Liver (tissue), 9 donors: Measurements from ENCODE around the gene VSX2. TPM values are rescaled to one million over a fixed set of nuclear protein-coding genes. Genes with fewer than 3 reads are reported as not detected.

Experiments used
- DNase-seq: peaks from one replicate; pipeline ENCODE4 v3.0.0-alpha.2; 2017; ENCODE audit warnings: low spot score
- H3K27ac ChIP-seq, 2 donors: one replicate each; pipeline ENCODE4 v1.7.0; 2013; ENCODE audit warnings: inconsistent platforms in 2 of 2, low read length in 2 of 2, control low read depth in 1 of 2, low read depth in 1 of 2, mild to moderate bottlenecking in 1 of 2
- H3K27me3 ChIP-seq, 4 donors: one replicate each; pipeline versions ENCODE4 v1.6.1 to v1.7.0; 2013; ENCODE audit warnings: low read length in 3 of 4, inconsistent platforms in 1 of 4, mild to moderate bottlenecking in 1 of 4, moderate library complexity in 1 of 4; ENCODE audit not compliant: control insufficient read depth in 4 of 4, insufficient read depth in 4 of 4
- H3K36me3 ChIP-seq, 4 donors: one replicate each; pipeline versions ENCODE4 v1.6.1 to v1.7.0; 2013; ENCODE audit warnings: low read length in 3 of 4, mild to moderate bottlenecking in 3 of 4, low read depth in 1 of 4, moderate library complexity in 1 of 4; ENCODE audit not compliant: control insufficient read depth in 4 of 4, insufficient read depth in 3 of 4
- H3K4me1 ChIP-seq, 4 donors: one replicate each; pipeline versions ENCODE4 v1.6.1 to v1.7.0; 2013; ENCODE audit warnings: low read length in 3 of 4, mild to moderate bottlenecking in 3 of 4, moderate library complexity in 1 of 4; ENCODE audit not compliant: control insufficient read depth in 4 of 4, insufficient read depth in 4 of 4
- H3K4me3 ChIP-seq, 3 donors: one replicate each; pipeline versions ENCODE4 v1.6.1 to v1.7.0; 2013; ENCODE audit warnings: low read length in 3 of 3, control low read depth in 1 of 3, low read depth in 1 of 3, mild to moderate bottlenecking in 1 of 3
- H3K9ac ChIP-seq, 2 donors: one replicate each; pipeline ENCODE4 v1.7.0; 2013; ENCODE audit warnings: low read length in 2 of 2, mild to moderate bottlenecking in 2 of 2, moderate library complexity in 2 of 2, control low read depth in 1 of 2, low read depth in 1 of 2
- H3K9me3 ChIP-seq, 4 donors: one replicate each; pipeline versions ENCODE4 v1.6.1 to v1.7.0; 2013; ENCODE audit warnings: low read length in 3 of 4; ENCODE audit not compliant: control insufficient read depth in 4 of 4
- ATF3 ChIP-seq: IDR thresholded peaks from 2 replicates; pipeline ENCODE4 v1.6.1; 2016; ENCODE audit warnings: antibody characterized with exemption
- EGR1 ChIP-seq, 2 donors: IDR thresholded peaks; 2 replicates each; pipeline ENCODE4 v1.6.1; 2016 to 2018; ENCODE audit warnings: antibody characterized with exemption in 2 of 2, low read depth in 2 of 2
- FOXA2 ChIP-seq: IDR thresholded peaks from 2 replicates; pipeline ENCODE4 v1.6.1; 2016; ENCODE audit warnings: antibody characterized with exemption
- GABPA ChIP-seq, 2 donors: IDR thresholded peaks in 1 of 2; conservative IDR thresholded peaks in 1 of 2; 2 replicates each; pipeline ENCODE4 v1.6.1; 2016; ENCODE audit warnings: antibody characterized with exemption in 2 of 2, mild to moderate bottlenecking in 1 of 2, moderate library complexity in 1 of 2
- HNF4A ChIP-seq, 2 donors: conservative IDR thresholded peaks; 2 replicates each; pipeline ENCODE4 v1.6.1; 2016; ENCODE audit warnings: antibody characterized with exemption in 2 of 2, mild to moderate bottlenecking in 2 of 2
- HNF4G ChIP-seq: IDR thresholded peaks from 2 replicates; pipeline ENCODE4 v1.6.1; 2016; ENCODE audit warnings: antibody characterized with exemption
- JUND ChIP-seq, 2 donors: IDR thresholded peaks; 2 replicates each; pipeline ENCODE4 v1.6.1; 2016; ENCODE audit warnings: antibody characterized with exemption in 2 of 2
- MAX ChIP-seq: IDR thresholded peaks from 2 replicates; pipeline ENCODE4 v1.6.1; 2016; ENCODE audit warnings: antibody characterized with exemption
- NR2F2 ChIP-seq: IDR thresholded peaks from 2 replicates; pipeline ENCODE4 v1.6.1; 2016; ENCODE audit warnings: antibody characterized with exemption
- RAD21 ChIP-seq, 2 donors: IDR thresholded peaks; 2 replicates each; pipeline ENCODE4 v1.6.1; 2016; ENCODE audit warnings: antibody characterized with exemption in 2 of 2, mild to moderate bottlenecking in 2 of 2
- REST ChIP-seq: IDR thresholded peaks from 2 replicates; pipeline ENCODE4 v1.6.1; 2016; ENCODE audit warnings: antibody characterized with exemption, mild to moderate bottlenecking
- RXRA ChIP-seq, 2 donors: IDR thresholded peaks; 2 replicates each; pipeline ENCODE4 v1.6.1; 2017 to 2018; ENCODE audit warnings: antibody characterized with exemption in 2 of 2, mild to moderate bottlenecking in 1 of 2
- SP1 ChIP-seq: IDR thresholded peaks from 2 replicates; pipeline ENCODE4 v1.6.1; 2018; ENCODE audit warnings: antibody characterized with exemption, mild to moderate bottlenecking
- TAF1 ChIP-seq: conservative IDR thresholded peaks from 2 replicates; pipeline ENCODE4 v1.6.1; 2016; ENCODE audit warnings: antibody characterized with exemption, mild to moderate bottlenecking
- YY1 ChIP-seq: IDR thresholded peaks from 2 replicates; pipeline ENCODE4 v1.6.1; 2016; ENCODE audit warnings: antibody characterized with exemption, mild to moderate bottlenecking
- ZBTB33 ChIP-seq: IDR thresholded peaks from 2 replicates; pipeline ENCODE4 v1.6.1; 2016; ENCODE audit warnings: antibody characterized with exemption
- WGBS: extraction: QIAGEN DNeasy Blood & Tissue Kit; methylation state at CpG from one replicate; pipeline ENCODE4 v1.1.7; 2013; 5-methylcytosine and 5-hydroxymethylcytosine counted together
- polyA plus RNA-seq, 2 donors: library from polyadenylated mRNA; stranded (reverse) in 1 of 2; unstranded in 1 of 2; fragments of 200-250 nt in 1 of 2; fragments of >200 nt in 1 of 2; fragmentation: Nextera tagmentation in 1 of 2; extraction: Ambion mirVana in 1 of 2; gene quantifications; one replicate each; pipeline versions ENCODE4 v1.2.1 to v1.2.3, GENCODE V29; 2013 to 2015
- total RNA-seq, 2 donors: library from RNA; depleted of rRNA; stranded (reverse); fragments of >200 nt; gene quantifications; one replicate each; pipeline ENCODE4 v1.2.3, GENCODE V29; 2014
- donor health status: healthy.
- donor health status: healthy.
- donor health status: healthy.
- donor health status: healthy.
- donor health status: healthy.

VSX2 gene
- total and polyA plus RNA-seq, 4 donors = not detected

DNA sequence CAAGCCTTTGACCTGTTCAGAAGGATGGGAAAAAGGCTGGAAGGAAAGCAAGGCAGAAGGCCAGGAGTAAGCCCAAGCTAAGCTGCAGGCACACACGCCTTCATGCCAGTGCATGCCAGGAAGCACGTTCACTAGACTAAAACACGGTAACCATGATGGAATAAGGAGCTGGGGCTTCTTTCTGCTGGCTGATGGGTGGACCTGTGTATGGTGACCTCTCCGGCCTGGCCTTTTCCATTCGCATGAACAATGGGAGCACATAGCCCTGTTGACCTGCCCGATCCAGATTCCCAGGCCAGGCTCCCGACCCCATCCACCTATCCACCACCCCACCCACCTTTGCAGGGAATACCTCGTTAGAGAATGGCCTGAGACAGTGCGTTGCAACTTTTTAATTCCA lies 22.8 kb downstream of the VSX2 start:
- 95% methylated on average over 9 of the region's 9 CpGs for whole genome bisulfite sequencing
- H3K4me3 ChIP-seq = no peak overlapping the region
- no peaks in the 10 kb centered on the region for H3K36me3 ChIP-seq
- DNase-seq = no peak
- no peaks in the 10 kb centered on the region for H3K27me3 ChIP-seq
- no peak overlapping the region for H3K9ac ChIP-seq
- no peaks in the 10 kb centered on the region for H3K9me3 ChIP-seq
- TF ChIP-seq HNF4A (conservative IDR thresholded peaks at IDR 0.05) = no peak
- no peak overlapping the region for H3K27ac ChIP-seq
- peaks cover 0 to 10% (median 3%) of the 10 kb centered on the region in 4 donors for H3K4me1 ChIP-seq

GRCh38 chr14:74263181-74263580 lies 23.9 kb downstream of the VSX2 start:
- H3K4me1 ChIP-seq = peaks cover 0 to 3% (median 0%) of the 10 kb centered on the region in 4 donors

GRCh38 chr14:74263921-74264320 lies 24.7 kb downstream of the VSX2 start:
- no peak overlapping the region for H3K9ac ChIP-seq
- DNase-seq = no peak
- H3K9me3 ChIP-seq = no peaks in the 10 kb centered on the region
- no peaks in the 10 kb centered on the region for H3K27me3 ChIP-seq
- 71% methylated on average over 5 of the region's 5 CpGs for WGBS
- TF ChIP-seq HNF4A (conservative IDR thresholded peaks at IDR 0.05) = no peak
- no peak overlapping the region for H3K27ac ChIP-seq
- no peaks in the 10 kb centered on the region for H3K36me3 ChIP-seq
- H3K4me1 ChIP-seq = no peaks in the 10 kb centered on the region
- no peak overlapping the region for H3K4me3 ChIP-seq

More at GRCh38 chr14:74263181-74263580, 23.9 kb downstream of the VSX2 start:
- DNase-seq = no peak
- H3K4me3 ChIP-seq = no peak overlapping the region
- no peaks in the 10 kb centered on the region for H3K36me3 ChIP-seq
- WGBS = 88% methylated on average over 9 of the region's 9 CpGs
- no peaks in the 10 kb centered on the region for H3K27me3 ChIP-seq
- TF ChIP-seq MAX (no peak), ATF3 (no peak), HNF4A (conservative IDR thresholded peaks at IDR 0.05) (no peak), SP1 (no peak), HNF4G (no peak), EGR1 (IDR thresholded peaks at IDR 0.05; ENCODE audit: low read depth in 2 of 2) (no peak), JUND (IDR thresholded peaks at IDR 0.05) (no peak)
- no peak overlapping the region for H3K9ac ChIP-seq
- H3K9me3 ChIP-seq = no peaks in the 10 kb centered on the region
- no peak overlapping the region for H3K27ac ChIP-seq

DNA sequence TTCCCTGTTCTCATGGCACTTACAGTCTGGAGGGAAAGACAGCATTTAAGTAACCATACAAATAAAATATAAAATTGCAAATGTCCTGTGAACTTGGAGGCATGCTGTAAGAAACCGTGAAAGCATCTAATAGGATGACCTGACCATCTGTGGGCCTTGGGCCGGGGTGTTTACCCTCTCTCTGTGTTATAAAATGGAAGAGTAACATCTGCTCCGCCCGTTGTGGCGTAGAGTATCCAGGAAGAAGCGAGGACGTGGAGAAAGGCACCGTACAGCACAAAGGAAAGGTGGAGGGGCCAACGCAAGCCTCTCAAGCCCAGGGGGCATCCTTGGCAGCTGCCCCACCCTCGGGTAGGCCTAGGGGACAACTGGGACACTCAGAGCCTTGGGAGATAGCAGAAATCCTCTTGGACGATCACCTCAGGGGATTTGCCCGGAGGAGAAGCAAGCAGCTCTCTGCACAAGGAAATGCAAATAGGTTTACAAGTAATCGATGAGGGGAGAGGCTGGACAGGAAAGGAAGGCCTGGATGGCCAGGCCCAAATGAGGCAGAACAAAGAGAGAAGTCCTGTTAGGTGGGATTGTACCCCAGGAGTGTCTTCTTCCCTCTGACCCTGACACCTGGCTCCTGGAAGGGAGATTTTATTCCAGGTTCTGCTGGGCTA lies 26.2 kb downstream of the VSX2 start:
- Histone ChIP-seq H3K9me3 (no peaks in the 10 kb centered on the region), H3K36me3 (no peaks in the 10 kb centered on the region), H3K4me1 (no peaks in the 10 kb centered on the region), H3K27ac (no peak overlapping the region), H3K27me3 (no peaks in the 10 kb centered on the region), H3K9ac (no peak overlapping the region), H3K4me3 (no peak overlapping the region)
- TF ChIP-seq JUND (IDR thresholded peaks at IDR 0.05) (no peak), RXRA (IDR thresholded peaks at IDR 0.05) (no peak), MAX (no peak), GABPA (IDR thresholded peaks at IDR 0.05 in 1 of 2, conservative IDR thresholded peaks at IDR 0.05 in 1 of 2) (no peak), TAF1 (no peak), ATF3 (no peak), EGR1 (IDR thresholded peaks at IDR 0.05; ENCODE audit: low read depth in 2 of 2) (no peak), RAD21 (IDR thresholded peaks at IDR 0.05) (no peak), HNF4G (no peak), ZBTB33 (no peak), FOXA2 (no peak), REST (no peak), SP1 (no peak), YY1 (no peak), NR2F2 (no peak)
- WGBS = 78% methylated on average over 13 of the region's 13 CpGs
- DNase-seq = no peak
